CD4-positive, alpha-beta T cell treated with Interleukin-17A for 1 hour (primary cell): Measurements from ENCODE around the gene HDAC8.
"Not testable (repeated sequence)": the region's sequence is repeated elsewhere in the genome, so short reads cannot be mapped to it uniquely, and the experiment has no call there.

Source experiments
- DNase-seq: peaks from one replicate; pipeline ENCODE4 v3.0.0-alpha.2; 2020

The HDAC8 gene

GRCh38 chrX:72526534-72527508, 45.8 kb downstream of the HDAC8 start:
- DNase-seq = no peak

DNA sequence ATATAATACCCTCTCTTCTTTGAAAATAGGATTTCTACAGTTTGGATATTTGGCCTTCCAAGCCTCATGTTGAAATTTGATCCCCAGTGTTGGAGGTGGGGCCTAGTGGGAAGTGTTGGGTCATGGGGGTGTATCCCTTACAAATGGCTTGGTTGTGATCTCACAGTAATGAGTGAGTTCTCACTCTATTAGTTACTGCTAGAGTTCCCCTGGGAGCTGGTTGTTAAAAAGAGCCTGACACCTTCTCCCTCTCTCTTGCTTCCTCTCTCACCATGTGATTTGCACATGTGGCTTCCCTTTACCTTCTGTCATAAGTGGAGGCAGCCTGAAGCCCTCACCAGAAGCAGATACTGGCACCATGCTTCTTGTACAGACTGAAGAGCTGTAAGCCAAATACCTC, 73.9 kb downstream of the HDAC8 start:
- DNase-seq = no peak

GRCh38 chrX:72495046-72495445, 77.6 kb downstream of the HDAC8 start:
- no peak for DNase-seq

DNA sequence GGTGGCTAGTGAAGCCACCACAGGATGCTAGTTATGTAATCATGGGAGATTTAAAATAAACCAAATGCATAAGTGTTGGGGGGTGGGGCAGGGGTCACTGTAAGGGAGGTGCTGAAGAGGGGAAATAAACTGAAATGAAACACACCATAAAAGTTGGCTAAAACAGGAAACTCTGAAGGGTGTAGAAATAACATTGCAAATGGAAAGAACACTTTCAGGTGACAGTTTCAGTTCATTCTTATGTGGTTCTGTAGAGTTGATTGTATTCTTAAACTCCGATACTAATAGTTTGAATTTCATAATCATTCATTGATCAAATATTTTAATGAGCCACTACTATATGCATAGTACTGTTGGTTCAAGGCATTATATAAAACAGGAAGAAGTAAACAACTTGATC, 80.1 kb downstream of the HDAC8 start:
- no peak for DNase-seq

GRCh38 chrX:72490221-72490620, 82.4 kb downstream of the HDAC8 start:
- not testable (repeated sequence) for DNase-seq

GRCh38 chrX:72487661-72488060, 85.0 kb downstream of the HDAC8 start:
- no peak for DNase-seq

DNA sequence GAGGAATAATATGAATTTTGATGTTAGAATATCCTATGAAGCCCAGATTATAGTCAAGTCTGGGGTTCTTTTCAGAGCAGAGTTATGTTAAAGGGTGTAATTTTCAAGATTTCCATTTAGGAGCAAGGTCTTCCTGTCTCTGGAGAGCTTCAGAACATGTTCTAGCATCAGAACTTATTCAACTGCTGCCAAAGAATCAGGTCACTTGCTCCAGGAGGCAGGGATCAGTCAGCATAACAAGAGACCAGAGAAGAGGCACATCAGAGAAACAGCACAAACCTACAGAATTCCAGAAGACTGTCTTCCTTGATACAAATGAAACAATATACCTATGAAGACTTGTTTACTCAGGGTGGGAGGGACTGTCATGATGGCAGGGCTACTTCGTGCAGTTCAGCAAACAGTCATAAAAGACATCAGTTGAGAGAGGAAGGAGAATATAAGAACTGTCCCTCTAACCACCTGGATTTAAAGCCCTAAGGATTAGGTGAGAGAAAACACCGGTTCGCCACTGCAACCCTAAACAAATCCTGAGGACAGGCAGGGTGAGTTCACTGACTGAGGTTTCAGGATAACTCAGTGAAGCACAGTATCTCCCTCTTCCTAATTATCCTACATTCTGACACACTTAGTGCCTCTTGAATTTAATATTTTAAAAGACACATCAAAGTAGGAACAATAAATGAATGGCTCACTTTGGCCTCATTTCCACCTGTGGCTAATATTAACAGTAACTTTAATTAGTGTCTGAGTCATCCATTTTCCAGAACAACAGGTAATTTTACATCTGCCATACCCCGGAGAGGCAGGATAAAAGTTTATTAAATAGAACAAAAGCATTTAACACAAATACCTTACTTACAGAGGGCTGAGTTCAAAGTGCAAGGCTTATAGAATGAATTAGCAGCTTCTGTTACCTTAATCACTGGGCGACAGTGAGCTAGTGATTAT, 93.0 kb downstream of the HDAC8 start:
- no peak for DNase-seq

DNA sequence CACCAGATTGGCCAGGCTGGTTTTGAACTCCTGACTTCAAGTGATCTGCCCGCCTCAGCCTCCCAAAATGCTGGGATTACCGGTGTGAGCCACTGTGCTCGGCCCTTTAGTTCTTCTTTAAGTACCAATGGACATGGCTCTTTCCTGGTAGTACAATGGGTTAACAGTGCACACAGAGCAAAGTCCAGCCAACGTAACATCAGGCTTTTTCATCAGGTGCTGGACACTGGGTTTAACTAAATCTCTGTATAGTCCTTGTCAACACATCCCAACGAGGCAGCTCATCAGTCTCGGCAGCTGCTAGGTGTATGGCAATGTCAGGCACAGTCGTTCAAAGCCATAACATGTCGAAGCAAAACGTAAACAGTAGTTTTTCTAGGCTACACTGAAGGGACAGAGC, 93.8 kb downstream of the HDAC8 start:
- no peak for DNase-seq

- no peak for DNase-seq
These were observed 94.3 kb downstream of the HDAC8 start for GRCh38 chrX:72478351-72478750.

DNA sequence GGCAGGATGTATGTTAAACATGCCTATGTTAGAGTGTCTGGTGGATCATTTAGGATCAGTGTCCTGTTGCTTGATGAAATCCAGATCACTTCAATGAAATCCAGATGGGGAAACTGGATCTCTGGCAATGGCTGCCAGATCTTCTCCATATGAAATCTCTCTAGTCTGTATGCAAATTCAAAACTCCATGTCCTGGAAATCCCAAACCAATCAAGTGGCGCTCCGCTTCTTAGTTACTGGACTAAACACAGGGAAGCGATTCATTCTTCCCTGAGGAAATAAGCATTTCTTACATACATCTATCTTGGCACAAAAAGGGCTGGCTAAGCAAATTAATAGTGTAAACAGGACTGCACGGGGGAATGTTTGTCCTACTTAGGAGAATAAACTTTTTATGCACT, 94.9 kb downstream of the HDAC8 start:
- DNase-seq = no peak

DNA sequence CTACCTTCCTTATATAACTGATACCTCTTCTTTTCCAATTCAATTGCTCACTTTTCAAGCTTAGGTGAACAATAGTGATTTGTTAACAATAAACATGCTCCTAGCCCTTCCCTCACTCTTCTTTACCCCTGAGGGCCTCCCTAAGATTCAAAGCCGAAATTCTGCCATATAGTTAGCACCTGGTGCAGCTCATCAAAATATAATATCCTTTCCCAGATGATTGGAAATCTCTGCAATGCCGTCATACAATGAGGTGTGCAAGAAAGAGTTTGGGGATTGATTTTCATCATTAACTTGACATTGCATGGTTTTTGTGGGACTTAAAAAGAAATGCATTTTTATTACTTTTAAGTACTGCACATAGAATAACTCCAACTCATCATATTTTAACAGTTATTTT, 95.3 kb downstream of the HDAC8 start:
- DNase-seq = no peak

- no peak for DNase-seq
These were observed 96.5 kb downstream of the HDAC8 start for GRCh38 chrX:72475952-72476668.

- DNase-seq = no peak
These were observed 97.3 kb downstream of the HDAC8 start for GRCh38 chrX:72475338-72475737.

DNA sequence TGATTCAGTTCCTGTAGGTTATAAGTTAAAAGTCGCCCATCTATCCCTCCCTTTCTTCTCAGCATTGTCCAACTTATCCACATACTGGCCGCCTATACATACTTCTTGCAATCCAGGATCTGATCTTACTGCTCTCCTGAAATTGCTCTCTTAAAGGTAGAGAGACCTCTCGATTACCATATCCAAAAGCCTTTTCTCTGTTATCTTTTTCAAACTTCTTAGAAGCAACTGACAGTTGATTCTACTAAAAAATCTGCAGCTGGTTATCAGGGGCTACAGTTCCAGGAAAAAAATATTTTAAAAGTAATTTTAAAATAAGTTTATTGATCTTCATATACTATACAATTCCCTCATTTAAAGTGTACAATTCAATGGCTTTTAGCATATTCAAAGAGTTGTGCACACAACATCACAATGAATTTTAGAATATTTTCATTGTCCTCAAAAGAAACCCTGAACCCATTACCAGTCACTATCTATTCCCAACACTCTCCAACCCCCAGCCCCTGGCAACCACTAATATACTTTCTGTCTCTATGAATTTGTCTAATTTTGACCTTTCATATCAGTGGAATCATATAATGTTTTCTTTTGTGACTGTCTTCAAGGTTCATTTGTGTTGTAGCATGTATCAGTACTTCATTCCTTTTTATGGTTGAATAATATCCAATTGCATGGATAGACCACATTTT, 102.0 kb downstream of the HDAC8 start:
- no peak for DNase-seq

DNA sequence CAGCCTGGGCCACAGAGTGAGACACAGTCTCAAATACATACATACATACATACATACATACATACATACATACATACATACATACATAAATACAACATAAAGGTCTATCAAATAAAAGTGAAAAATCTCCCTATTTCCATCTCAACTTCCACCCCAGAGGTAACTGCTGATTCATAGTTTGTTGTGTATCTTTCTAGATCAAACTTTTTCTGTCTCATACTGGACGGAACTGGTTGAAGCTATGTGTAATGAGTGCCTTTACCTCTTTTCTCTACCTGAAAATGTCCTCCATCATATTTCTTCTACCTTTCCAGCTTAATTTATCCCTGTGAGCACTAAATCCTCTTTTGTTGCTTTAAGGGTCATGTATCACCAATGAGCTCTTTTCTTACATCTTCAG, 102.5 kb downstream of the HDAC8 start:
- DNase-seq = no peak

DNA sequence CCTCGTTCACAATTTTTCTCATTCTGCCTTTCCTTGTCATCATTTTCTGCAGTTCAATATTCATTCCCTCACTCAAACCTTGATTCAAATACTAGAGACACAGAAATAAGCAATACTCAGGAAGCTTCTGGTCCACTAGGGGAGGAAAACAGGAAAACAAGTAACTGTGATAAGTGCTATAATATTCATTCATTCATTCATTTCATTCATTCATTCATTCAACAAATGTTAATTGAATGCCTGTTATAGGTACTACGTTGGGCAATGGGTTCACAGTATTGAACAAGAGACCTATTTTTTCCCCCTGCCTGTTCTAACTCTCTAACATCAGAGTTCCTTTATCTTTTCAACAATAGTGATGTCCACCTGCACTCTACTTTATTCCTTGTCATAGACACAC, 104.0 kb downstream of the HDAC8 start:
- no peak for DNase-seq

- DNase-seq = no peak
These were observed 105.5 kb downstream of the HDAC8 start for GRCh38 chrX:72467135-72467534.

GRCh38 chrX:72466493-72466892, 106.2 kb downstream of the HDAC8 start:
- DNase-seq = no peak

- DNase-seq = no peak
These were observed 106.8 kb downstream of the HDAC8 start for GRCh38 chrX:72465889-72466288.

- no peak for DNase-seq
These were observed 110.9 kb downstream of the HDAC8 start for GRCh38 chrX:72461766-72462165.

DNA sequence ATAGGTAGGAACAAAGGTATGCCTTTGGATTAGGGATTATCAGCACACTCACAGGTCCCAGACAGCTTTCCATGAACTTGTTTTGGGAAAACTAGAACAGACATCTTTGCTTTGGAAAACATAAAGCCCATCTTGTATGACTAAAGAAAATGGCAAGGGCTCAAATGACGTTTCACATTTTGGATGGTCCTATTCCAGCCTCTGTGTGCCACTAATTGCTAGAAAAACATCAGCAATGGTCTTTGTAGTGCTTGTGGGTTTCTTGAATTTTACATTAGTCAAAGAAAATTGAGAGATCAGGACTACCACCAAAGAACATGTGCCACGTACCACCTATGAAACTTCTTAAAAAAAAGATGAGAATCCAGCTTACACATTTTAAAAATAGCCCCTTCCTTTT, 111.4 kb downstream of the HDAC8 start:
- no peak for DNase-seq

GRCh38 chrX:72460715-72461114, 111.9 kb downstream of the HDAC8 start:
- no peak for DNase-seq
